GM21515 (cell line): ENCODE measurements around the gene PRDM12.

Experiments used
- ATAC-seq: cut with Tn5 transposase; IDR thresholded peaks from one replicate; pipeline ENCODE4 v1.9.1; 2021; ENCODE audit not compliant: unreplicated experiment

PRDM12 gene

GRCh38 chr9:130635721-130636647 is 28.4 kb upstream of the PRDM12 start:
- ATAC-seq, result no peak

GRCh38 chr9:130636648-130637020 is 27.8 kb upstream of the PRDM12 start:
- no peak for ATAC-seq

GRCh38 chr9:130638284-130639123 is 25.9 kb upstream of the PRDM12 start:
- no peak for ATAC-seq

- no peak for ATAC-seq
Measured at GRCh38 chr9:130639124-130639765, 25.1 kb upstream of the PRDM12 start.

- ATAC-seq, result no peak
Measured at GRCh38 chr9:130639866-130640555, 24.4 kb upstream of the PRDM12 start.

- no peak for ATAC-seq
Measured at GRCh38 chr9:130640681-130641080, 23.7 kb upstream of the PRDM12 start.

GRCh38 chr9:130642926-130643325 is 21.5 kb upstream of the PRDM12 start:
- ATAC-seq, result no peak

- ATAC-seq, result no peak
Measured at GRCh38 chr9:130651221-130651620, 13.2 kb upstream of the PRDM12 start.

- no peak for ATAC-seq
Measured at GRCh38 chr9:130651752-130652151, 12.6 kb upstream of the PRDM12 start.

GRCh38 chr9:130654879-130655278 is 9.5 kb upstream of the PRDM12 start:
- ATAC-seq, result no peak

- ATAC-seq, result no peak
Measured at GRCh38 chr9:130658893-130659698, 5.3 kb upstream of the PRDM12 start.

GRCh38 chr9:130659699-130660248 is 4.6 kb upstream of the PRDM12 start:
- ATAC-seq, result no peak

- no peak for ATAC-seq
Measured at GRCh38 chr9:130660326-130660682, 4.1 kb upstream of the PRDM12 start.

- ATAC-seq, result no peak
Measured at GRCh38 chr9:130660683-130661450, 3.5 kb upstream of the PRDM12 start.

GRCh38 chr9:130661451-130662098 is 2.8 kb upstream of the PRDM12 start:
- ATAC-seq, result no peak

GRCh38 chr9:130662099-130662969 is 2.1 kb upstream of the PRDM12 start:
- no peak for ATAC-seq

GRCh38 chr9:130662970-130663257 is 1.5 kb upstream of the PRDM12 start:
- ATAC-seq, result no peak
